GM18951 (cell line): ENCODE data around the gene MAGEB6.
"Not testable (repeated sequence)": the region's sequence is repeated elsewhere in the genome, so short reads cannot be mapped to it uniquely, and the experiment has no call there.

ENCODE experiments used
- POLR2A ChIP-seq: IDR thresholded peaks from 4 replicates; pipeline ENCODE4 v1.6.1; 2011; ENCODE audit warnings: mild to moderate bottlenecking; ENCODE audit not compliant: insufficient read length, insufficient read depth; ENCODE audit errors: extremely low read depth
- in situ Hi-C: fragments of 300-500 bp; cut with MboI; formaldehyde crosslinking; loops from one replicate; pipeline ENCODE4 v1.12.0; 2022; ENCODE audit warnings: low sequenced_read_pairs, mixed read lengths, inconsistent platforms; ENCODE audit not compliant: unreplicated experiment

Gene MAGEB6

GRCh38 chrX:26192204-26192603, at the start of gene MAGEB6:
TSS of gene MAGEB6 (plus strand) at chrX:26192440. CDS start at chrX:26193847, 1,407 bp downstream.
- TF ChIP-seq POLR2A, result no peak
- in situ Hi-C loops, result no loop called here

GRCh38 chrX:26146024-26146423, 46.2 kb upstream of the MAGEB6 start:
- TF ChIP-seq POLR2A, result no peak
- in situ Hi-C loops, result no loop called here

GRCh38 chrX:26160301-26160700, 31.9 kb upstream of the MAGEB6 start, which contains the start of gene MAGEB6B:
TSS of gene MAGEB6B (plus strand) at chrX:26160601. CDS start at chrX:26160601, 0 bp downstream.
- in situ Hi-C loops, result no loop called here

GRCh38 chrX:26203561-26203960, 11.3 kb downstream of the MAGEB6 start:
- in situ Hi-C loops, result no loop called here
- no peak for TF ChIP-seq POLR2A

More at GRCh38 chrX:26160301-26160700, 31.9 kb upstream of the MAGEB6 start, which contains the start of gene MAGEB6B:
- TF ChIP-seq POLR2A, result no peak

- in situ Hi-C loops, result not testable (repeated sequence)
These were observed 12.5 kb downstream of the MAGEB6 start for GRCh38 chrX:26204717-26205116.

- no peak for TF ChIP-seq POLR2A
- in situ Hi-C loops, result no loop called here
These were observed 15.8 kb downstream of the MAGEB6 start for GRCh38 chrX:26208012-26208411.

- in situ Hi-C loops, result no loop called here
- TF ChIP-seq POLR2A, result no peak
These were observed 23.6 kb downstream of the MAGEB6 start, which contains the start of gene MAGEB5 for GRCh38 chrX:26215869-26216268. TSS of gene MAGEB5 (plus strand) at chrX:26216169. CDS start at chrX:26217302, 1,133 bp downstream.

GRCh38 chrX:26219351-26219750, 27.1 kb downstream of the MAGEB6 start:
- no peak for TF ChIP-seq POLR2A
- in situ Hi-C loops, result no loop called here

- in situ Hi-C loops, result no loop called here
- no peak for TF ChIP-seq POLR2A
These were observed 41.9 kb downstream of the MAGEB6 start for GRCh38 chrX:26234177-26234576.
